ENCODE measurements around the gene APOC4. TPM values are rescaled to one million over a fixed set of nuclear protein-coding genes. Genes with fewer than 3 reads are reported as not detected.

Gene APOC4
- total RNA-seq, 1 experiment from 2014 or later, result not detected

- no peak for DNase-seq (ENCODE audit: low read depth)
Observed at GRCh38 chr19:44993926-44994537, 52.0 kb downstream of the APOC4 start.

Other genes with a start within 250 kb of the APOC4 start
- gene CEACAM16, start 243.1 kb upstream of the APOC4 start, total RNA-seq (2014; rRNA removed; shearing (Covaris generic)), result 0.20 TPM in 1 of 2 replicates, not detected in the other
- gene BCL3, start 193.5 kb upstream of the APOC4 start, total RNA-seq (2014; rRNA removed; shearing (Covaris generic)), result 21.8 and 22.6 TPM in 2 replicates
- not detected in 2 replicates for gene CBLC, start 164.3 kb upstream of the APOC4 start, total RNA-seq (2014; rRNA removed; shearing (Covaris generic))
- gene BCAM, start 133.1 kb upstream of the APOC4 start, total RNA-seq (2014; rRNA removed; shearing (Covaris generic)), result 4.6 and 5.7 TPM in 2 replicates
- 49.3 and 51.0 TPM in 2 replicates for gene NECTIN2, start 95.9 kb upstream of the APOC4 start, total RNA-seq (2014; rRNA removed; shearing (Covaris generic))
- 75.2 and 141 TPM in 2 replicates for gene TOMM40, start 51.0 kb upstream of the APOC4 start, total RNA-seq (2014; rRNA removed; shearing (Covaris generic))
- 6.1 and 8.5 TPM in 2 replicates for gene APOE, start 36.4 kb upstream of the APOC4 start, total RNA-seq (2014; rRNA removed; shearing (Covaris generic))
- gene APOC1, start 27.6 kb upstream of the APOC4 start, total RNA-seq (2014; rRNA removed; shearing (Covaris generic)), result 1.3 and 1.8 TPM in 2 replicates
- gene APOC2, start 3.8 kb downstream of the APOC4 start, total RNA-seq (2014; rRNA removed; shearing (Covaris generic)), result not detected in 2 replicates
- 35.0 and 52.5 TPM in 2 replicates for gene CLPTM1, start 13.1 kb downstream of the APOC4 start, total RNA-seq (2014; rRNA removed; shearing (Covaris generic))
- 7.2 and 9.9 TPM in 2 replicates for gene RELB, start 59.2 kb downstream of the APOC4 start, total RNA-seq (2014; rRNA removed; shearing (Covaris generic))
- gene CLASRP, start 96.8 kb downstream of the APOC4 start, total RNA-seq (2014; rRNA removed; shearing (Covaris generic)), result 11.5 and 12.1 TPM in 2 replicates
- gene ZNF296, start 134.2 kb downstream of the APOC4 start, total RNA-seq (2014; rRNA removed; shearing (Covaris generic)), result 0.48 and 0.59 TPM in 2 replicates
- gene GEMIN7, start 137.0 kb downstream of the APOC4 start, total RNA-seq (2014; rRNA removed; shearing (Covaris generic)), result 55.1 and 62.7 TPM in 2 replicates
- gene PPP1R37, start 150.9 kb downstream of the APOC4 start, total RNA-seq (2014; rRNA removed; shearing (Covaris generic)), result 17.2 and 30.5 TPM in 2 replicates
- 0.12 and 0.20 TPM in 2 replicates for gene NKPD1, start 218.7 kb downstream of the APOC4 start, total RNA-seq (2014; rRNA removed; shearing (Covaris generic))
- gene TRAPPC6A, start 236.0 kb downstream of the APOC4 start, total RNA-seq (2014; rRNA removed; shearing (Covaris generic)), result 6.5 and 8.4 TPM in 2 replicates
- 4.0 and 6.4 TPM in 2 replicates for gene BLOC1S3, start 236.5 kb downstream of the APOC4 start, total RNA-seq (2014; rRNA removed; shearing (Covaris generic))

All from RPMI7951 (cell line).